ENCODE measurements around the gene VANGL2. TPM values are rescaled to one million over a fixed set of nuclear protein-coding genes. Genes with fewer than 3 reads are reported as not detected.

Gene VANGL2
- total RNA-seq, 1 experiment from 2014 or later, result 2.0 TPM

DNA sequence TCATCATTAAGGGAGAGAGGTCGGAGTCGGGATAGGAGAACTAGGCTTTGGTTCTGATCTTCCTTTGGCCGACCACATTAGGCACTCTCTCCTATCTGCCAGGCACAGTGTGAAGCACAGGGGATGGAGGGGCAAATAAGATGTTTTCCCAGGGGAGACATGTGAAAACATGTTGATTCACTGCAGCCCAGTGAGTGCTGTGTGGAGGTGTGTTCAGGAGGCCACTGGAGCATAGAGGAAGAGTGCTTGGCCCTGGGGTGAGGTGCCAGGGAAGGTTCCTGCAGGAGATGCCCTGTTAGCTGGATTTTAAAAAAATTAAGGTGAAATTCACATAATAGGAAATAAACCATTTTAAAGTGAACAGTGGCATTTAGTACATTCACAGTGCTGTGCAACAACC is 3.7 kb downstream of the VANGL2 start:
- no peak overlapping the region for H3K4me3 Mint-ChIP-seq (ENCODE audit: low read depth, unreplicated experiment)
- peaks cover 62% of the 10 kb centered on the region for H3K27me3 Mint-ChIP-seq (ENCODE audit: unreplicated experiment)
- no peaks in the 10 kb centered on the region for H3K9me3 Mint-ChIP-seq (ENCODE audit: low read depth, unreplicated experiment)
- H3K36me3 Mint-ChIP-seq (ENCODE audit: insufficient read depth, unreplicated experiment), result peaks cover 5% of the 10 kb centered on the region
- TF ChIP-seq, protein P1, sequence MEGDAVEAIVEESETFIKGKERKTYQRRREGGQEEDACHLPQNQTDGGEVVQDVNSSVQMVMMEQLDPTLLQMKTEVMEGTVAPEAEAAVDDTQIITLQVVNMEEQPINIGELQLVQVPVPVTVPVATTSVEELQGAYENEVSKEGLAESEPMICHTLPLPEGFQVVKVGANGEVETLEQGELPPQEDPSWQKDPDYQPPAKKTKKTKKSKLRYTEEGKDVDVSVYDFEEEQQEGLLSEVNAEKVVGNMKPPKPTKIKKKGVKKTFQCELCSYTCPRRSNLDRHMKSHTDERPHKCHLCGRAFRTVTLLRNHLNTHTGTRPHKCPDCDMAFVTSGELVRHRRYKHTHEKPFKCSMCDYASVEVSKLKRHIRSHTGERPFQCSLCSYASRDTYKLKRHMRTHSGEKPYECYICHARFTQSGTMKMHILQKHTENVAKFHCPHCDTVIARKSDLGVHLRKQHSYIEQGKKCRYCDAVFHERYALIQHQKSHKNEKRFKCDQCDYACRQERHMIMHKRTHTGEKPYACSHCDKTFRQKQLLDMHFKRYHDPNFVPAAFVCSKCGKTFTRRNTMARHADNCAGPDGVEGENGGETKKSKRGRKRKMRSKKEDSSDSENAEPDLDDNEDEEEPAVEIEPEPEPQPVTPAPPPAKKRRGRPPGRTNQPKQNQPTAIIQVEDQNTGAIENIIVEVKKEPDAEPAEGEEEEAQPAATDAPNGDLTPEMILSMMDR (IDR thresholded peaks at IDR 0.05; ENCODE audit: unreplicated experiment), result no peak
- no TSS peak for BruUV-seq (replicated peaks)
- no peak overlapping the region for H3K27ac Mint-ChIP-seq (ENCODE audit: unreplicated experiment)
- intact Hi-C loops (cut with micrococcal nuclease; ENCODE audit: unreplicated experiment), result no loop called here
- CTCF ChIA-PET, result no interaction called here
- peaks cover 17% of the 10 kb centered on the region for H3K4me1 Mint-ChIP-seq (ENCODE audit: low read depth, unreplicated experiment)
- no peak for DNase-seq

DNA sequence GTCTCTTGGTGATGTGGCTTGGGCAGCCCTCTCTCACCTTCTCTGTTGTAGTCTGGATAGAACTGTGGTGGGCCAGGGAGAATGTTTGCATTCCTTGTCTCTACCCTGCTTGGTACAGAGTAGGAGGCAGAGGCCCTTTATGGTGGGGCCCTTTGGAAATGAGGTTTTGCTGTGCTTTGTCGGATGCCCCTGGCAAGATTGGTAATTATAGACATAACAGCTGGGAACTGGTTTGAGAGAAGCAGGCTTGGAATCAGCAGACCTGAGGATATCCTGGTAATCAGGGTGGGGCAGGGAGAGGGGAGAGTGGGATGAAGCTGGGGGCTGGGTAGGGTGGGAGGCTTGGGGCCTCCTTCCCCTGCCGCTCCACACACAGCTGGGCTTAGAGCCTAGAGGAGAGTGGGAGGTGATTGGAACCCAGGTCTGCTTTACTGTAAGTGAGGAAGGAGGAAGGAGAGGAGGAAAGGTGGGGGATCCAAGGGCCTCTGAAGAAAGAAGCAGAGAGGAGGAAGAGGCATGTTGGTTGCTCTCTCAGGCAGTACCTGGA is 5.0 kb downstream of the VANGL2 start:
- Mint-ChIP-seq H3K27me3 (ENCODE audit: unreplicated experiment) (peaks cover 57% of the 10 kb centered on the region), H3K4me1 (ENCODE audit: low read depth, unreplicated experiment) (peaks cover 17% of the 10 kb centered on the region), H3K4me3 (ENCODE audit: low read depth, unreplicated experiment) (no peak overlapping the region), H3K9me3 (ENCODE audit: low read depth, unreplicated experiment) (no peaks in the 10 kb centered on the region), H3K36me3 (ENCODE audit: insufficient read depth, unreplicated experiment) (peaks cover 5% of the 10 kb centered on the region), H3K27ac (ENCODE audit: unreplicated experiment) (no peak overlapping the region)
- BruUV-seq (replicated peaks), result no TSS peak
- intact Hi-C loops (cut with micrococcal nuclease; ENCODE audit: unreplicated experiment), result no loop called here
- TF ChIP-seq, protein P1 (IDR thresholded peaks at IDR 0.05; ENCODE audit: unreplicated experiment), result no peak
- CTCF ChIA-PET, result no interaction called here
- DNase-seq, result no peak

DNA sequence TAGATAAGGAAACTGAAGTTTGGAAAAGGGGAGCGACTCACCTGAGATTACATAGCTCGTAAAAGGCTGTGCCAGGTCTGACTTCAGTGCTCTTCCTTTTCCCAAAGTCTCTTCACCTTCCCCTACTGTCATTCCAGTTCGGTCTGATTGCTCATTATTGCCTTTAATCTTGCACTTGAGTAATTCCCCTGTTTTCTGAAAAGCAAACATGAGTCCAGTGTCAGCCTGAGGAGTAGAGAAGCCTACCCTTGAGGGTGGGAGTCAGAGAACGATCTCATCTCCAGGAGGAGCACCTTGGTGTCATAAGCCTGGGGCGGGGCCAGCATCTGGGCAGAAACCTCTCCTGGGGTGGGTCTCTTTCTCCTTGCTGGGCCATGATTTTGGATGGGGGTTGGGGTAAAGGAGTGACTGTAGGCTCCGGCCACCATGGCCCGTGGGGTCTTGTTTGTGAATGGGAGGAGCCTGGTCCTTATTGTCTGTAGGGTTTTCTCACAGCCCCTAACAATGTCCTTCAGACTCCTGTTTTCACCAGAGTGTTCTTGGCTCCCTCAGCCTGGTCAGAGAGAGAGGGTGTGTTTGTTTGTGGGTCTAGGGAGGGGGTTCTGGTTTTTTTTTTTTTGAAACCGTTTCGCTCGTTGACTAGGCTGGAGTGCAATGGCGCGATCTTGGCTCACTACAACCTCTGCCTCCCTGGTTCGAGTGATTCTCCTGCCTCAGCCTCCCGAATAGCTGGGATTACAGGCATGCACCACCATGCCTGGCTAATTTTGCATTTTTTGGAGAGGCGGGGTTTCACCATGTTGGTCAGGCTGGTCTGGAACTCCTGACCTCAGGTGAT is 6.0 kb downstream of the VANGL2 start:
- H3K9me3 Mint-ChIP-seq (ENCODE audit: low read depth, unreplicated experiment), result no peaks in the 10 kb centered on the region
- BruUV-seq (replicated peaks), result no TSS peak
- no peak overlapping the region for H3K4me3 Mint-ChIP-seq (ENCODE audit: low read depth, unreplicated experiment)
- peaks cover 1% of the 10 kb centered on the region for H3K36me3 Mint-ChIP-seq (ENCODE audit: insufficient read depth, unreplicated experiment)
- intact Hi-C loops (cut with micrococcal nuclease; ENCODE audit: unreplicated experiment), result no loop called here
- CTCF ChIA-PET, result no interaction called here
- no peak for DNase-seq
- H3K4me1 Mint-ChIP-seq (ENCODE audit: low read depth, unreplicated experiment), result peaks cover 14% of the 10 kb centered on the region
- H3K27ac Mint-ChIP-seq (ENCODE audit: unreplicated experiment), result no peak overlapping the region
- TF ChIP-seq, protein P1 (IDR thresholded peaks at IDR 0.05; ENCODE audit: unreplicated experiment), result no peak
- peaks cover 57% of the 10 kb centered on the region for H3K27me3 Mint-ChIP-seq (ENCODE audit: unreplicated experiment)

DNA sequence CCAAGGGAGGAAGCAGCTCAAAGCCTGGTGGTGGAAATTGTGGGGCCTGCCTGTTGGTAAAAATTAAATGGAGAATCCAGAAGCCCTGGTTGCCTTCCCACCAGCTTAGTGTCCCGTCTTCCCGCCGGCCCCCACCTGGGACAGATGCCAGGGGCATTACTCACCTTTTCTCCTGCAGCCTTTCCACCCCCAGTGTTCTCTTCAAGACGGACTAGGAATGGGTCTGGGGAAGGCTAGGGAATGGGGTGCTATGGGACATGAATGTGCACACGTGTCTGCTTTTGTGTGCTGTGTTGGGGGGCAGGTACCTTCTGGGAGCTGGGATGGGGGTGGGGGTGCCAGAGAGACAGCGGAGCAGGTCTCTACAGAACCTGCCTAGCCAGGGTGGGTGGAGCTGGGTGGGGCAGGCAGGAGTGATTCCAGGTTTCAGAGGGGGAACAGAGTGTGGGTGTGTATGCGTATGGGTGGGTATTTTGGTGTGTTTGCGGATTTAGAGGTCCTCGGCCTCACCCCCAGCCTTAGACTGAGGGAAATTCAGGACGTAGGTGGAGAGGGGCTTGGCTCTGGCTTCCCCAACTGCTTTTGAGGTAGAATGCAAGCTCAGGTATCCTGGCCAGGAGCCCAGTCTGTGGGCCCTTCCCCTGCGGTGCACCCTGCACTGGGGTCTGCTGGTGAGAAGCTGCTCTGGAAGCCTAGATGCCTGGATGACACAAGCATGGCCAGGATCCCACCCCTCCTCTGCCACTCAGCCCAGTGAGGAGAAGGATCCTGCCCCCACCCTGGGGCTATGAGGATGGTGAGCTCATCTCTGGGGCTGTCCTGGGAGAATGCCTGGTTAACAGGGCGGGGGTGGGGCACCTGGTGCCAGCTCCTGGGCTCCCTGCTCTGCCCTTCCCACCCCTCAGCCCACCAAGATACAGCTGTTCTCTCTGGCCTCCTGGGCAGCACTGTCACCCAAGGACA is 7.8 kb downstream of the VANGL2 start:
- peak overlapping the region; percentile 20 for H3K4me3 Mint-ChIP-seq (ENCODE audit: low read depth, unreplicated experiment)
- no peaks in the 10 kb centered on the region for H3K36me3 Mint-ChIP-seq (ENCODE audit: insufficient read depth, unreplicated experiment)
- no peak overlapping the region for H3K27ac Mint-ChIP-seq (ENCODE audit: unreplicated experiment)
- BruUV-seq (replicated peaks), result no TSS peak
- peaks cover 11% of the 10 kb centered on the region for H3K4me1 Mint-ChIP-seq (ENCODE audit: low read depth, unreplicated experiment)
- intact Hi-C loops (cut with micrococcal nuclease; ENCODE audit: unreplicated experiment), result no loop called here
- DNase-seq, result peak; percentile 69
- CTCF ChIA-PET, result interaction anchor here (0.6 to 1.6 kb wide), 8 partner anchors 9 to 1276 kb away, joined by 3 to 9 read pairs (median 4); no protein-coding TSS in a partner anchor
- TF ChIP-seq, protein P1 (IDR thresholded peaks at IDR 0.05; ENCODE audit: unreplicated experiment), result no peak
- no peaks in the 10 kb centered on the region for H3K9me3 Mint-ChIP-seq (ENCODE audit: low read depth, unreplicated experiment)
- H3K27me3 Mint-ChIP-seq (ENCODE audit: unreplicated experiment), result peaks cover 50% of the 10 kb centered on the region
